Lung (tissue), 12 donors: Measurements from ENCODE around the gene EFL1. TPM values are rescaled to one million over a fixed set of nuclear protein-coding genes. Genes with fewer than 3 reads are reported as not detected.

Source experiments
- ATAC-seq: fragments of 200-7000 bp; cut with Tn5 transposase; one replicate; pipeline ENCODE4 v1.9.1; 2020; ENCODE audit warnings: moderate number of reproducible peaks; ENCODE audit not compliant: insufficient read depth, low FRiP score
- DNase-seq, 3 donors: peaks; one replicate each; pipeline ENCODE4 v3.0.0-alpha.2; 2013 to 2017
- H3K27ac ChIP-seq, 2 donors: one replicate each; pipeline ENCODE4 v1.5.1; 2013; ENCODE audit warnings: mild to moderate bottlenecking in 2 of 2, moderate library complexity in 2 of 2, control low read depth in 1 of 2, inconsistent platforms in 1 of 2, low read depth in 1 of 2, low read length in 1 of 2
- H3K27me3 ChIP-seq, 3 donors: one replicate each; pipeline ENCODE4 v1.5.1; 2013; ENCODE audit warnings: low read length in 2 of 3; ENCODE audit not compliant: control insufficient read depth in 3 of 3, insufficient read depth in 3 of 3
- H3K36me3 ChIP-seq, 4 donors: one replicate each; pipeline ENCODE4 v1.5.1; 2013; ENCODE audit warnings: low read length in 4 of 4, mild to moderate bottlenecking in 1 of 4, moderate library complexity in 1 of 4; ENCODE audit not compliant: control insufficient read depth in 4 of 4, insufficient read depth in 4 of 4
- H3K4me1 ChIP-seq, 5 donors: one replicate each; pipeline ENCODE4 v1.5.1; 2013; ENCODE audit warnings: low read length in 5 of 5, mild to moderate bottlenecking in 2 of 5, moderate library complexity in 1 of 5; ENCODE audit not compliant: control insufficient read depth in 5 of 5, insufficient read depth in 5 of 5
- H3K4me3 ChIP-seq: one replicate; pipeline ENCODE4 v1.5.1; 2013; ENCODE audit warnings: mild to moderate bottlenecking, control low read depth, moderate library complexity
- H3K9ac ChIP-seq, 2 donors: one replicate each; pipeline ENCODE4 v1.5.1; 2013; ENCODE audit warnings: low read length in 2 of 2, control low read depth in 1 of 2; ENCODE audit not compliant: insufficient read depth in 1 of 2
- H3K9me3 ChIP-seq, 4 donors: one replicate each; pipeline ENCODE4 v1.5.1; 2013; ENCODE audit warnings: low read length in 3 of 4, mild to moderate bottlenecking in 1 of 4, moderate library complexity in 1 of 4; ENCODE audit not compliant: control insufficient read depth in 4 of 4, insufficient read depth in 3 of 4
- whole genome bisulfite sequencing, 2 donors: extraction: QIAGEN DNeasy Blood & Tissue Kit; methylation state at CpG; one replicate each; pipeline ENCODE4 v1.1.7; 2013; 5-methylcytosine and 5-hydroxymethylcytosine counted together
- polyA plus RNA-seq, 2 donors: library from polyadenylated mRNA; stranded (reverse); fragments of 200-250 nt; gene quantifications; one replicate each; pipeline ENCODE4 v1.2.1, GENCODE V29; 2013
- total RNA-seq, 2 donors: library from RNA; depleted of rRNA in 1 of 2; stranded (reverse); fragments of >200 nt in 1 of 2; gene quantifications; one replicate each; pipeline ENCODE4 v1.2.1, GENCODE V29; 2014 to 2021
- TF ChIP-seq, protein P1 (sequence below): IDR thresholded peaks from 2 replicates; pipeline ENCODE4 v1.5.1; 2012; ENCODE audit warnings: mild to moderate bottlenecking; ENCODE audit errors: control extremely low read depth, extremely low read depth
- donor health status: control.
- donor health status: control.
- donor health status: Bipolar disorder and iron deficiency.
- donor health status: healthy.
- donor health status: DM: yes; HTN: yes; CAD: no.

The EFL1 gene
- total and polyA plus RNA-seq, 4 donors = 4.1 to 22.9 (median 11.5) TPM

- no peaks in the 10 kb centered on the region for H3K9me3 ChIP-seq
- no peak for DNase-seq
- no peak overlapping the region for H3K4me3 ChIP-seq
- no peak overlapping the region for H3K27ac ChIP-seq
- H3K36me3 ChIP-seq = no peaks in the 10 kb centered on the region
- TF ChIP-seq, protein P1, sequence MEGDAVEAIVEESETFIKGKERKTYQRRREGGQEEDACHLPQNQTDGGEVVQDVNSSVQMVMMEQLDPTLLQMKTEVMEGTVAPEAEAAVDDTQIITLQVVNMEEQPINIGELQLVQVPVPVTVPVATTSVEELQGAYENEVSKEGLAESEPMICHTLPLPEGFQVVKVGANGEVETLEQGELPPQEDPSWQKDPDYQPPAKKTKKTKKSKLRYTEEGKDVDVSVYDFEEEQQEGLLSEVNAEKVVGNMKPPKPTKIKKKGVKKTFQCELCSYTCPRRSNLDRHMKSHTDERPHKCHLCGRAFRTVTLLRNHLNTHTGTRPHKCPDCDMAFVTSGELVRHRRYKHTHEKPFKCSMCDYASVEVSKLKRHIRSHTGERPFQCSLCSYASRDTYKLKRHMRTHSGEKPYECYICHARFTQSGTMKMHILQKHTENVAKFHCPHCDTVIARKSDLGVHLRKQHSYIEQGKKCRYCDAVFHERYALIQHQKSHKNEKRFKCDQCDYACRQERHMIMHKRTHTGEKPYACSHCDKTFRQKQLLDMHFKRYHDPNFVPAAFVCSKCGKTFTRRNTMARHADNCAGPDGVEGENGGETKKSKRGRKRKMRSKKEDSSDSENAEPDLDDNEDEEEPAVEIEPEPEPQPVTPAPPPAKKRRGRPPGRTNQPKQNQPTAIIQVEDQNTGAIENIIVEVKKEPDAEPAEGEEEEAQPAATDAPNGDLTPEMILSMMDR = no peak
- H3K9ac ChIP-seq = no peak overlapping the region
- H3K27me3 ChIP-seq = no peaks in the 10 kb centered on the region
- no peak for ATAC-seq
- no peaks in the 10 kb centered on the region for H3K4me1 ChIP-seq
- 89 to 96% methylated on average over 5 of the region's 5 CpGs for WGBS, 2 donors
These were observed 152.4 kb downstream of the EFL1 start for GRCh38 chr15:82110144-82110543.

DNA sequence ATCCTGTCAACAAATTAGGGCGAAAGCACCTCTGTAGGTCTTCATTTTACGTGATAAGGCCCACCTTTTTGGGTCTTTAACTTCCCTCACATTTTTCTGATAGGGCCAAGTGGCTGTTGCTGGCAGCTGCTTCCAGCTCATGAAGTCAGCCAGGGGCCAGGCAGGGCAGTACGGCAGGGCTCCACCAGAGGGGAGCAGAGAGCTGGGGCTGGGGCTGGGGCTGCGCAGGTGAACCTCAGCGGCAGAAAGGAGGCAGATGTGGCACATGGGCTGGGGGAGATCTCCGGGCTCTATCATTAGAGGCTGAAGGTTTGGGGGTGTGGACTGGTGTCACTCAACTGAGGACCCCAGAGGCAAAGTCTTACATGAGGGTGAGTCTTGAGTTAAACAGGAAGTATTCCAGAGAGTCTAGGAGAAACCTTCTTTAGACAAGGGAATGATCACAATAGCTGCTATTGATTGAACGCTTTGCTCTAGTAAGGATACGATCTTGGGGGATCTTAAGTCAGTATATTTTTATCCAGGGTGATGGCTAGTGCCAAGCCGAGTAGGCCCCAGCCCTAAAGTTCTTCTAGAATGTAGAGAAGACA, 153.9 kb downstream of the EFL1 start:
- TF ChIP-seq, protein P1 = peak; percentile 55
- Histone ChIP-seq H3K4me3 (no peak overlapping the region), H3K27me3 (no peaks in the 10 kb centered on the region), H3K9ac (no peak overlapping the region), H3K36me3 (no peaks in the 10 kb centered on the region), H3K9me3 (no peaks in the 10 kb centered on the region), H3K4me1 (no peaks in the 10 kb centered on the region), H3K27ac (no peak overlapping the region)
- peak; percentile 83 for ATAC-seq
- 50 to 55% methylated on average over 9 of the region's 9 CpGs for WGBS, 2 donors
- DNase-seq = peak in 2 of 3 donors; percentile 16 to 47

DNA sequence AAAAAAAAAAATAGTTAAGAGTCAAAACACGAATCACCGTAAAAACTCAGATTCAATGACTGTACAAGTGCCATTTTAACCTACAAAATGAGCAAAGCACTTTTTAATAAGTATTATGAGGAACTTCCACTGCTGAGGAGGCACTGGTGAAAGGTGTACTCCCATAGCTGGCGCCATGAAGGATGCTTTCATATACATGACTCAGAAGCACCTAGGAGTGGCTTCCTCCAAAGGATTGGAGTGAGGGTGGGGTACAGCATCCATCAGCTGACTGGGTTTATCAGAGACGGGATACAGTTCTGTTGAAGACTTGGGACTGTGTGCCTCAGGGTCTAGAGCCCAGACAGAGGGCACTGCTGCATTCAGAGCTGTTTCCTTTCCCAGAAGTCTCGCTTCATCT, 155.9 kb downstream of the EFL1 start:
- Histone ChIP-seq H3K9ac (no peak overlapping the region), H3K4me3 (no peak overlapping the region), H3K36me3 (no peaks in the 10 kb centered on the region), H3K27ac (no peak overlapping the region), H3K27me3 (no peaks in the 10 kb centered on the region), H3K4me1 (no peaks in the 10 kb centered on the region), H3K9me3 (no peaks in the 10 kb centered on the region)
- TF ChIP-seq, protein P1 = no peak
- DNase-seq = no peak
- WGBS, 2 donors = 73 to 90% methylated on average over 5 of the region's 5 CpGs
- no peak for ATAC-seq
